Ovary (tissue), 1 donor: ENCODE data around the gene AP4B1.

Experiments
- EP300 ChIP-seq: sonication (generic); formaldehyde crosslinking; IDR thresholded peaks from one replicate; pipeline ENCODE4 v1.6.1; 2017; ENCODE audit warnings: antibody characterized with exemption
- POLR2A ChIP-seq: fragments of 450-650 bp; IDR thresholded peaks from one replicate; pipeline ENCODE4 v1.6.1; 2017; ENCODE audit warnings: antibody characterized with exemption, mild to moderate bottlenecking, moderate library complexity

- TF ChIP-seq EP300 (no peak), POLR2A (no peak)
Measured at GRCh38 chr1:113860891-113861290, 43.7 kb downstream of the AP4B1 start.
